Muscle of leg (tissue), 11 donors: ENCODE results near the gene IQCE. TPM values are rescaled to one million over a fixed set of nuclear protein-coding genes. Genes with fewer than 3 reads are reported as not detected.

Experiments used
- DNase-seq: peaks from one replicate; pipeline ENCODE4 v3.0.0; 2013
- H3K27ac ChIP-seq: one replicate; pipeline ENCODE4 v1.5.1; 2013; ENCODE audit warnings: mild to moderate bottlenecking, low read length, control low read depth
- H3K27me3 ChIP-seq: one replicate; pipeline ENCODE4 v1.6.1; 2013; ENCODE audit warnings: low read length; ENCODE audit not compliant: control insufficient read depth, insufficient read depth
- H3K36me3 ChIP-seq: one replicate; pipeline ENCODE4 v1.6.1; 2013; ENCODE audit warnings: low read length; ENCODE audit not compliant: control insufficient read depth, insufficient read depth
- H3K4me1 ChIP-seq: one replicate; pipeline ENCODE4 v1.6.1; 2013; ENCODE audit warnings: low read length; ENCODE audit not compliant: control insufficient read depth, insufficient read depth
- H3K4me3 ChIP-seq: one replicate; pipeline ENCODE4 v1.5.1; 2013; ENCODE audit warnings: low read length, control low read depth
- H3K9me3 ChIP-seq: replicated peaks from 2 replicates; pipeline ENCODE4 v1.6.1; 2013; ENCODE audit warnings: low read depth, low read length; ENCODE audit not compliant: control insufficient read depth
- WGBS: methylation state at CpG from one replicate; pipeline ENCODE4 v1.1.5; 2013; ENCODE audit warnings: missing lambda C conversion rate; ENCODE audit not compliant: insufficient coverage; 5-methylcytosine and 5-hydroxymethylcytosine counted together
- polyA plus RNA-seq, 8 donors: library from polyadenylated mRNA; unstranded; fragments of 120-200 nt; gene quantifications; one replicate each; pipeline versions ENCODE4 v1.2.1 to v1.2.3, GENCODE V29; 2013; ENCODE audit warnings: inconsistent platforms in 1 of 8, low replicate concordance in 1 of 8; ENCODE audit not compliant: insufficient read length in 8 of 8, insufficient read depth in 1 of 8
- total RNA-seq: library from RNA; stranded (reverse); fragments of 120-200 nt; gene quantifications from one replicate; pipeline ENCODE4 v1.2.4, GENCODE V29; 2013

IQCE gene
- total and polyA plus RNA-seq, 9 donors = 4.7 to 9.6 (median 7.1) TPM

DNA sequence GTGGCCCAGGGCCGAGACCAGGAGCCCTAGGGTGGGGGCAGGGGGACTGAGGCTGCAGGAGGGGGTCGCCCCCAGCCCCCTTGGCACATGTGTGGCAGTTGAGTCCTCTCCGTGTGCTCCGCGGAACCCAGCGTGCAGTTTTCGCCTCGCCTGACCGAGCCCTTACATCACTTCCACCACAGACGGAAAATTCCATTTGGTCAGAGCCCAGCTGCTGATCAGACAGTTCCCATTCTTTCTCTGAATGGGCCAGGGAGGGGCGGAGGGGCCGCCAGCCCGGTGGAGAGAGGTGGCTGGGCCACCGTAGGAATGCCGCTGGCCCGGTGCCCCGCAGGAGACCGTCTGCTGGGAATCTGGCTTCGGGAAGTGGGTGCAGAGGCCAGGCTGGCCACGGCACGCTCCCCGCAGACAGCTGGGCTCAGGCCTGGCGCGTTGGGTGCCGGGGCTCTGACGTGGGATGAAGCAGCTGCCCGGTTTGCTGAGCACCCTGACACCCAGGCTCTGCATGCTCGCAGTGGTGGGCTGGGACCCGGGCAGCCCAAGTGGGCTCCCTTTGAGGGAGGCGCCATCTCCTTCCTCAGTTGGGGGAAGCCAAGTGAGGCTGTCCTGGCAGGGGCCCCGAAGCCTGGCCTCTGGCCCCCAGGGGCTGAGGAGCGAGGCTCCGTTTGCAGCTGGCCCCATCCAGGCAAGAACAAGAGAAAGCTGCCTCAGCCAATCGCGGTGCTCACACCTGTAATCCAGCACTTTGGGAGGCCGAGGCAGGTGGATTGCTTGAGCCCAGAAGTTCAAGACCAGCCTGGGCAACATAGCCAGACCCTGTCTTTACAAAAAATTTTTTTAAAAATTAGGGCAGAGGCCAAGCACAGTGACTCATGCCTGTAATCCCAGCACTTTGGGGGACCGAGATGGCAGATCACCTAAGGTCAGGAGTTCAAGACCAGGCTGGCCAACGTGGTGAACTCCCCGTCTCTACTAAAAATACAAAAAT is 82.9 kb downstream of the IQCE start:
- H3K36me3 ChIP-seq = peaks cover 19% of the 10 kb centered on the region
- H3K9me3 ChIP-seq = no peaks in the 10 kb centered on the region
- peak overlapping the region; percentile 17 for H3K4me3 ChIP-seq
- no peaks in the 10 kb centered on the region for H3K27me3 ChIP-seq
- peaks cover 82% of the 10 kb centered on the region for H3K4me1 ChIP-seq
- peak; percentile 99 for DNase-seq
- H3K27ac ChIP-seq = peak overlapping the region; percentile 96
- 9% methylated on average over 36 of the region's 39 CpGs for WGBS

DNA sequence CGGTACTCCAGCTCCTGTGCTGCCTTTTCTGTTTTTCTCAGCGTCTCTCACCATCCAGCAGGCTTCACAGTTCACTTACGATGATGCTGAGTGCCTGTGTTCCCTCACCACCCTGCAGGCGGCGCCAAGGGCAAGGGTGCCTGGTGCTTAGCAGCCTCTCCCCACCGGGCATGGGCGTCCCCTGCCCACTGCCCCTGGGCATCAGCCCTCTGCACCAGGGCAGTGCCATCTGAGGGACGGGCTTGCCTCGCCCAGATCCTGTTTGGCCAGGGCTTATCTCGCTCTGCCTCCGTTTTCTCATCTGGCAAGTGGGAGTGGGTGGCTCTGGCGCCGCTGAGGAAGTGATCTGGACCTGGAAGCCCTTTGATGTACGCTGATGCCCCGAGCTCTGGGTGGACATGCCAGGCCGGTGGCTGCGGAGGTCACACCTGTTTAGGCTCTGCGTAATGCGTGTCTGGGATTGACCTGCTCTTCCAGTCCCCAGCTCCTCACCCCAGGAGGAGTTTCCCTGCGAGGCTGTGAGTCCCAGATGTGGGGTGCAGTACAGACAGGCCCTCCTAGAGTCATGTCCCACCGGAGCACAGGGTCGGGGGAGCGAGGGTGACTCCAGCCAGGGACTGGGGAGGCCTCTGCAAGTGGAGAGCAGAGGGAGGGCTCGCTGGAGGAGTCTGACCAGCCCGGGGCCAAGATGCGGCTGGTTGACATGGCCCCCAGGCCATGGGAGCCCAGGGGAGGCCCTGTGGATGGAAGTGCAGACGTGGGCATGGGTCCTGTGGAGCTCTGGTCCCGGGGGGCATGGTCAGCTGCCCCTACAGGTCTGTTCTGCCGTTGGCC is 84.8 kb downstream of the IQCE start:
- H3K9me3 ChIP-seq = no peaks in the 10 kb centered on the region
- DNase-seq = no peak
- H3K36me3 ChIP-seq = peaks cover 35% of the 10 kb centered on the region
- no peak overlapping the region for H3K4me3 ChIP-seq
- H3K27me3 ChIP-seq = no peaks in the 10 kb centered on the region
- WGBS = 79% methylated on average over 24 of the region's 29 CpGs
- H3K4me1 ChIP-seq = peaks cover 63% of the 10 kb centered on the region
- H3K27ac ChIP-seq = no peak overlapping the region

DNA sequence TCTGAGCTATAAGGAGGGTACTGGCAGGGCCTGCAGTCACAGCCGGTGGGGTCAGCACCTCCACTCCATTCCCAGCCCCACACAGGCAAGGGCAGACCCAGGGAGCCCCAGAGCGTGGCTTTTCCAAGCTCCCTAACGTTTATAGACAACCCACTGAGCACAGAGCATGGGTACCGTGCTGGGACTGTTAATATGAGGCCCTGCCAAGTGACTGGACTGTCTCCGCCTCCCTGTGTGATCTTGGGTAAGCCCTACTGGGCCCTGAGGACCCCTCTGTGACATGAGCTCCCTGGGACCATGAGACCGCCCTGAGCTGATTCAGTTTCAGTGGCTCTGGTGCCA is 85.4 kb downstream of the IQCE start:
- H3K4me1 ChIP-seq = peaks cover 57% of the 10 kb centered on the region
- peak overlapping the region; percentile 13 for H3K27ac ChIP-seq
- H3K27me3 ChIP-seq = no peaks in the 10 kb centered on the region
- H3K4me3 ChIP-seq = no peak overlapping the region
- no peaks in the 10 kb centered on the region for H3K9me3 ChIP-seq
- no peak for DNase-seq
- H3K36me3 ChIP-seq = peaks cover 34% of the 10 kb centered on the region
- 75% methylated on average over 3 of the region's 6 CpGs for WGBS

DNA sequence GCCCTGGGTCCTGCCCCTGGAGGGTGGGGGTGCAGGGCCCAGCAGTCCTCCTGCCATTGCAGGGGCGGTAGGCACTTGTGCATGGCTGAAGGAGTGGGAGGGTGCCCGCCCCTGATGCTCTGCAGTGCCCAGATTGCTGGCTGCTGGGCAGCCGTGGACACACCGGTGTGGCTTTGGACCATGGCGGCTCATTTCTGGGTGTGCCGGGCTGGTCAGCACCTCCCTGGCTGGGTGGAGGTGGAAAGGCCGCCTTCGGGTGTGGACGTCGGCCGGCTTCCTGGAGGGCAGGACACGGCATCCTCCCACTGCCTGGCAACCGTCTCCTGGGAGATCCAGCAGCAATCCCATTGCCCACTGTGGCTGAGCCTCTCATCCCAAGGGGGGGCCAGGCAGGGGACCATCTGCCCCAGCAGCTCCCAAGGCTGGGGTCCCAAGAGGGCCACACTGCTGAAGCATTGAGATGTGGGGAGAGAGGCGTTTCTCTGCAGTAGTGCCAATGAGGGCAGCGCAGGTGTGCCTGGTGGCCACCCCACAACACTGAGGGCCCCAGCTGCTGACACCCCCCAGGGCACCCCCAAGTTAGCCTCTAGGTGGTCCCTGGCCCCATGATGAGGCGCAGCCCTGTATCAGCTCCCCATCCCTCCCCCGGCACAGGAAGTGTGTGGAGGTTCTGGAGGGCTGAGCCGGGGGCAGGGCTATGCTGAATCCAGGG is 85.9 kb downstream of the IQCE start:
- no peak for DNase-seq
- WGBS = 76% methylated on average over 10 of the region's 18 CpGs
- peaks cover 52% of the 10 kb centered on the region for H3K4me1 ChIP-seq
- no peaks in the 10 kb centered on the region for H3K27me3 ChIP-seq
- H3K27ac ChIP-seq = peak overlapping the region; percentile 65
- H3K4me3 ChIP-seq = no peak overlapping the region
- peaks cover 36% of the 10 kb centered on the region for H3K36me3 ChIP-seq
- no peaks in the 10 kb centered on the region for H3K9me3 ChIP-seq

DNA sequence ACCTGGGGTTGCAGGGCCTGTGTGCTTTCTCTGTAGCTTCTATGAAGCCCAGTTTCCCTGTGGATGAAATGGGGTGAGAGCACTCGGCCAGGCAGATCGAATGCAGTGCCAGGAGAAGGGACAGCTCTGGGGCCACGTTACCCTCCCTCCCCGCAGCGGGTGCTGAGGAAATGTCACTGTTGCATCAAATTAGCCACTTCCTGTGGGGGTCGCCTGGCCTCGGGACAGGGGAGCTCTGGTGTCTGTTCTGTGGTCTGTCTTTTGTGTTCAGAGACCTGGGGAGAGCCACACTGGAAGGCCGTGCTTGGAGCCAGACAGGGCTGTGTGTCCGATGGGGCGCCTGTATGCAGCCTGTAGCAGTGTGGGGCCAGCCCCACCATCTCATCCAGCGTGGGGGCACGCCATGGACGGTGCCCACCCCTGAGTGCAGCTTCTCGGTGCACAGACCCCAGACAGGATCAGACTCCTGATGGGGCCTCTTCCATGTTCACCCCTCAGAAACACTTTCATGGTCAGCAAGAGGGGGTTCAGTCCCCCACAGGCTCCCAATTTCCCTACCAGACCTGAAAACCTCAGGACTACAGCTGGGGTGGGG is 86.6 kb downstream of the IQCE start:
- Histone ChIP-seq H3K27me3 (no peaks in the 10 kb centered on the region), H3K36me3 (peaks cover 35% of the 10 kb centered on the region), H3K9me3 (no peaks in the 10 kb centered on the region), H3K27ac (peak overlapping the region; percentile 65), H3K4me1 (peaks cover 45% of the 10 kb centered on the region), H3K4me3 (no peak overlapping the region)
- WGBS = 30% methylated on average over 9 of the region's 14 CpGs
- DNase-seq = no peak

- Histone ChIP-seq H3K36me3 (peaks cover 41% of the 10 kb centered on the region), H3K27ac (no peak overlapping the region), H3K4me1 (peaks cover 36% of the 10 kb centered on the region), H3K4me3 (no peak overlapping the region), H3K27me3 (no peaks in the 10 kb centered on the region), H3K9me3 (no peaks in the 10 kb centered on the region)
- 65% methylated on average over 7 of the region's 10 CpGs for WGBS
- no peak for DNase-seq
These were observed 87.5 kb downstream of the IQCE start for GRCh38 chr7:2646336-2646679.

- H3K27me3 ChIP-seq = no peaks in the 10 kb centered on the region
- H3K27ac ChIP-seq = no peak overlapping the region
- no peak overlapping the region for H3K4me3 ChIP-seq
- H3K9me3 ChIP-seq = no peaks in the 10 kb centered on the region
- H3K36me3 ChIP-seq = peaks cover 47% of the 10 kb centered on the region
- WGBS = 80% methylated on average over 51 of the region's 73 CpGs
- H3K4me1 ChIP-seq = peaks cover 30% of the 10 kb centered on the region
- DNase-seq = no peak
These were observed 88.1 kb downstream of the IQCE start for GRCh38 chr7:2646680-2647571.

DNA sequence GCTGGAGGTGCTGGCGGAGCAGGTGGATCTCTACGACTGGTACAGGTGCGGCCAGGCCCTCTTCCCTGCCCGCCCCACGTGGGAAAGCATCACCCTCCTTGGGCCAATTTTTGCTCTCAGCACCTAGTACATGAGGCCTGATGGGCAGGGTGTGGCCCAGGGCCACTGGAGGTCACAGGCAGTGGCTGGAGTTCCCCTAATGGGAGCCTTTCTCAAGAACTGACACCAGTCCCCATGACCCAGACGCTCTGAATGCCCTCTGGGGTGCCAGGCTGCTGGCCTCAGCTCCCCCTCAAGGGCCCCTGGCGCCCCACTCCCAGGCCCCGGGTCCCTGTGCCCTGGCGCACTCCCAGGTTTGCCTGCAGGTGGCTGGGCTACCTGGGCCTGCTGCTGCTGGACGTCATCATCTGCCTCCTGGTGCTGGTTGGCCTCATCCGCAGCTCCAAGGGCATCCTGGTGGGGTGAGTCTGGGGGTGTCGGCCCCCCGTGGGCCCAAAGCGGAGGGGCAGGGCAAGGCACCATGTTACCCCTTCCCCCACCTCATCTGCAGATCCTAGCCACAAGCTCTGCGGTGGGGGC is 88.9 kb downstream of the IQCE start:
- no peak overlapping the region for H3K4me3 ChIP-seq
- 89% methylated on average over 11 of the region's 15 CpGs for WGBS
- H3K27ac ChIP-seq = no peak overlapping the region
- H3K4me1 ChIP-seq = peaks cover 26% of the 10 kb centered on the region
- peaks cover 55% of the 10 kb centered on the region for H3K36me3 ChIP-seq
- H3K27me3 ChIP-seq = no peaks in the 10 kb centered on the region
- DNase-seq = no peak
- no peaks in the 10 kb centered on the region for H3K9me3 ChIP-seq
